Measurements from ENCODE around the gene LIN28B.

GRCh38 chr6:105097288-105097687 is 140.4 kb downstream of the LIN28B start:
- TF ChIP-seq CTCF (IDR thresholded peaks at IDR 0.05): no peak
- no peak for TF ChIP-seq POLR2A (IDR thresholded peaks at IDR 0.05)
